Endothelial cell of hepatic sinusoid (primary cell): ENCODE measurements around the gene CDH13.

ENCODE experiments used
- in situ Hi-C: cut with HindIII; loops from 2 replicates; pipeline ENCODE4 v1.10.0; 2017; ENCODE audit warnings: low sequenced_read_pairs

CDH13 gene

DNA sequence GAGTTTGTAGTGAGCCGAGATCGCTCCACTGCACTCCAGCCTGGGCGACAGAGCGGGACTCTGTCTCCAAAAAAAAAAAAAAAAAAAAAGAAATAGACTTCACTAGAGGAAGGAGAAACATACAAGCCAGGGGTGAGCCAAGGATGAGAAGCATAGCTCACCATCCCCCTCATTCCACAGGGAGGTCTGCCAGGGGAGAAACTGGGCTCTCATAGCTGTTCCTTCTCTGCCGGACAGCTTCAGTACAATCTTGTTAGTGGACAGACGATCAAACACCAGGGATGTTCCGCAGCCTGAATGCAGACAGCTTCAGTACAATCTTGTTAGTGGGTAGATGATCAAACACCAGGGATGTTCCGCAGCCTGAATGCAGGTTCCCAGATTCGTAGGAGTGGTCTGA, 509.6 kb downstream of the CDH13 start:
- in situ Hi-C loops, result no loop called here

DNA sequence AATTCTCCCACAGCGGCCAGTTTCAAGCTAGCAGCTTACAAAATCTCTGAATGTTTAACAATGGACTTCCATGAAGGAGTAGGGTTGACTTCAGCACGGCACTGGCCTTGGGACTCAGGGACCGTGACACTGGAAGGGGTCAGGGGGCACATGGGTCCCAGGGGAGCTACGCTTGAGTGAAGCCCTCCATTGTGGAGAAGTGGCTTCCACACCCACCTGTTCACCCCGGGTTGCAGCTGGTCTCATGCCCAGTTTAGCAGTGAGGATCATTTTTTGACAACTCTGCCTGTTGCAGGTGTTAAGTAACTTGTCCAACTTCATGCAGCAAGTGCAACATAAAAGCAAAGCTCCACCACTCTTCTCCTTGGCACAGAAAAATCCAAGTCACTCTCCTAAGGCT, 510.2 kb downstream of the CDH13 start:
- in situ Hi-C loops, result no loop called here

DNA sequence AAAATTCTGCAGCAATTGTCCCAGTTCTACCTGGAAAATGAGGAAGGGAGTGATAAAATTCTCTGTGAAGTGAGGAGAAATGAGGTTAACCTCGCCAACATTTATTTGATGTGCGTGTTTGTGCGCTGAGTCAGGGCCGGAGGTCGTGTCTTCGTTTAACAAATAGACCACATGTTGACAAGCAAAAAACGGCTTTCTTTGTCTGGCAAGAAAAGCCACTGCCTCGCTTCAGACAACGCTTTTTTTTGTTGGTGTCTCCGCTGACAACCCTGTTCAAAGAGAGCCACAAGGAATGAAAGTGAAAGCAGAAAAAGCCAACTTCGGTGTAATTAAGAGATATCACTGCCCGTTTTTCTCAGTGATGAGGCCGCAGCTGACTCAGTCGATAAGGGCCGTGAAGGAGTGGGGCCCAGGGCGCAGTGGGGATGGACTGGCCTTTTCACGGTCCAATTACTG, 510.6 kb downstream of the CDH13 start:
- in situ Hi-C loops, result no loop called here

DNA sequence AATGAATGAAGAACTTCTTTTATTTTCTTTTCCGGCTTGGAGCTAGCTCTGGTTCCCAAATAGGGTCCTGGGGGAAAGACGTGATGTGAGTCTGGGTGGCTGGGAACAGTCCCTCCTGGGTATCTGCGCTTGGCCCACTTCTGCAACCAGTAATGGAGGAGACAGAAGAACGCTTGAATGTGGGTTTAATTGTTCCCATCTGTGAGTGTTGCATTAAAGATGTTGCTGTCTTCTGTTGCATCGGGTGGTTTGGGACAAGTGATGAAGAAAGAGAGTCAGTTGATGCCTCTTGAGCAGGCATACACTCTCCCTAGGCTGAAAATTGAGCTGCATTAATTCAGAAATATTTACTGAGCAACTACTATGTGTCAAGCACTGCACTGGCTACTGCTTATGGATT, 511.1 kb downstream of the CDH13 start:
- in situ Hi-C loops, result no loop called here

DNA sequence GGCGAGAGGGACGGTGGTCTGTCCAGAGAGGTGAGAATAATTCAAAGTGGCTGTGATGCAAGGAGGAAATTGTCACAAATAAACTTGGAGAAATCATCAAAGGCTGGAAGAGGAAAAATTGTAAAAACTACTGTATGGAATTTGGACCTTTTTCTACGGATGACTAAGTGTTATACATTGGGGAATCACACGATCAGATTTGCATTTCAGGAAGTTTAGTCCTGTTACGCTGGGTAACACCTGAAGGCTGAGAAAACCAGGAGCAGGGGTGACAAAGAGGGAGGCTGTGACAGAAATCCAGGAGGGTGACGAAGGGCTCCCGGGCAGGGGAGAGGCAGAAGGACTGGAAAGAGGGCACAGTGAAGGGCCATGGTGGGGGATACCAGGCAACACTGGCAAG, 511.7 kb downstream of the CDH13 start:
- in situ Hi-C loops, result no loop called here

DNA sequence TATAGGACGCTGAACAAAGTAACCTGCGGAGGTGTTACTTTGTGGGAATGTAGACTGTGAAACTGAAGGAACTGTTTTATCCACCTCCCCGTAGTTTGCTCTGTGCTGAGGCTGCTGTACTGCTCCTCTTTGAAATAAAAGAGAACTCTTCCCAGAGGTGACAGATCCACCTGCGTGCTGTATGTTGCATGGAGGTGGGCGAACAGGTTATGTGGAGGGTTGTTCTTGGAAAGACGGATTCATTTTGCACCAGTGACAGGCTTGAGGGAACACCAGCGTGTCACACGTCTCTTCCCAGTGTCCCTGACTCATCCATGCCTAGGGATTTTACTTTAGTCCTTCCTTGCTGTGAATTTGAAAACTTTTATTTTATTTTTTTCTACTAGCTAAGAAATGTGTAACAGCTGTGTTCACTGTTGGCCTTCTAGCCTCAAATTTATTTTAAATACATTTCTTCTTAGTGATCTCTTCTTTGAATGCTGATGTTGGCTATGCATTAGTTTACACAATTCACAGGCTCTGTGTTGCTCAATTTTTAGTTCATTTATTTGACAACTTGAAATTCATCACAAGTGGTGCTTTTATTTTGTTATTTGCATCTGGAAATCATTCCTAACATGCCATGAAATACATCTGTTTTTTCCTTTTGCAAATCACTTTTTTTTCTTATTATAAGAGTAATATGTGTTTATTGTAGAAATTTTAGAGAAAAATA, 512.4 kb downstream of the CDH13 start:
- in situ Hi-C loops, result no loop called here

DNA sequence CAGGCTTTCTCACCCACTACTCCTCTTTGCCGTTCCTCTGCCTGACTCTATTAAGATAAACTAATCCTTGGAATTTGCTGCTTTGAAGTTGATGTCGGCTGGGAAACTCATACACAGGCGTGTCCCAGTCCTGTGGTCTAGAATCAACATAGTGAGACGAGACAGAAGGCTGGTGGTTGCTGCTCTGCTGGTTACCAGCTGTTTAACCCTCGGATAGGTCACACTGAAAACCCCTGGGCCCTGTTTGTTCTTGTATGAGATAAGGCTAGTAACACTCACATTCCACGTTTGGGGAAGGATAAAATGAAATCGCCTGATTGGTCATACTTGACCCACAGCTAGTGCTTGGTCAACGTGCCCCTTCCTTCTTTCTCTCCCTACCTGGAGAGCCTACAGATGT, 517.0 kb downstream of the CDH13 start:
- in situ Hi-C loops, result no loop called here

DNA sequence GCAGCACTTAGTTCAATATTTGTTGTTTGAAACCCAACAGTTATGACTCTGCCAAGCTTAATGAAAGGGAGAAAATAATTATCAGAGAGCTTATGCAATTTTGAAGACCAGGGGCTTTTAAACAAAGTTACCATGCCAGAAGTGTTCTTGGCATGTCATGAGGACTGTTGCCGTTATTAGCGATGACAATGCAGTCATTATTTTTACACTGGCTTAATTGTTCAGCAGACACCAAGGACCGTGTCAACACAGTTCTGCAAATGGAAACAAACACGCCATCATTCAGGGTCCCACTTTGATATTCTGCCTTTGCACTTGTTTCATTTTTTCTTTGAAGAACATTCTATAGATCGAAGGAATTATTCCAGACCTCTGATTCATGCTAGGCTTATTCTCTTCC, 518.5 kb downstream of the CDH13 start:
- in situ Hi-C loops, result no loop called here

DNA sequence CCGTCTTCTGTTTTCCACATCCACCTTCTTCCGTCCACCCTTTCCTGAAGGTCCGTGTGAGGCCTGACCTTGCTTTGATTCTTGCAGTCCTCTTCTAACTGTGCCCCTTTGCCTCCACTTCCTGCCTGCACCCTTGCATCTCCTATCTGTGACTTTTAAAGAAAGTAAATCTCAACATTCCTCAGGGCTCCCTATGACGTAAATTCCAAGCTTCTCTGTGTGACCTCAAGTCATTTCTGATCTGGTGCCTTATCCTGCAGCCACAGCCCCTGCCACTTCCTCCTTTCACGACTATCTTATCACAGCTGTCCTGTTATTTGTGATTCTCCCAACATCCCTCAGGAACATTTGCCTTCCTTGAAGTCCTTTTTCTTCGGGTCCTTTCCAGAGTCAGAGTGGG, 520.5 kb downstream of the CDH13 start:
- in situ Hi-C loops, result no loop called here

DNA sequence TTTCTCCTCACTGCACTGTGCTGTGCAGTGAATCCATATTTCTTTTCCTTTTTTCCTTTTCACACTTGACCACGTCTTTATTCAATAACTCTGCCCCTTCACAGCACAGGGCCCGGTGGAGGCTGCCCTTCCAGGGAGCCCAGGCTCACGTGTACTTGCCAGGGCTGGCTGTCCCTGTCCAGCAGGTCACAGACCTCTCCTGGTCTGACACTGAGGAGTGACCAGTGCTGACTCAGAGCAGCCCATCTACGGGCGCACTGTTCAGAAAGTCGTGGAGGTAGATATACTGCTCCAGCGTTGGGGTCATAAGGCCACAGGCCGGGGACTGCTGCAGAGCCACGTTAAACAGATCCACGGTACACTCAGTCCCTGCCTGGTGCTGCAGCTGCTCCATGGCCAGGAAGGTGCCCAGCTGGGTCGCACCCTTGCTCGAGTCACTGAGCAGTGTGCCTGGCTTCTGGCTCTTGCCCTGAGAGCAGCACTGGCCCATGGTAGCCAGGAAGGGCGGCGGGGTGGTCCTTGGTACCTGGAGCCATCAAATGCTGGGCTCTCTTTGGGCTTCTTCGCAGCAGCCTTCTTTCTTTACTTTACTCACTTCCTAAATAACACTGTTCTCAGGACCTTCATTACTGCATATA, 531.7 kb downstream of the CDH13 start:
- in situ Hi-C loops, result no loop called here

DNA sequence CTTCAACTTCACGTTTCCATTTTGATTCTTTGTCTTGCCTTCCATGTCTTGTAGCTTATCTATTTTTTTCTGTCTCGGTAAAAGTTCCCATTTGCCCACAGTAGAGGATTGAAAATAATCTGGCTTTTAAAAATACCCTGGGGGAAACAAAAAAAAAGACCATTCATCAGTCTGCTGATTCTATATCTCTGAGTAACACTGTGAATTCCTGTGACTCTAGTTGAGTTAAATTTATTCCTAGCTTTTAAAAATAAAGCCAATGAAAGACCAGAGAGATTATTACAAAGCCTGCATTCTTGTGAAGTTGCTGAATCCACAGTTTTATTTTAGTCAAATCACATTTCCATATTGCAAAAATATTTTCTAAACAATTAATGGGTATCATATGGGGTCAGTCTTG, 532.3 kb downstream of the CDH13 start:
- in situ Hi-C loops, result no loop called here

DNA sequence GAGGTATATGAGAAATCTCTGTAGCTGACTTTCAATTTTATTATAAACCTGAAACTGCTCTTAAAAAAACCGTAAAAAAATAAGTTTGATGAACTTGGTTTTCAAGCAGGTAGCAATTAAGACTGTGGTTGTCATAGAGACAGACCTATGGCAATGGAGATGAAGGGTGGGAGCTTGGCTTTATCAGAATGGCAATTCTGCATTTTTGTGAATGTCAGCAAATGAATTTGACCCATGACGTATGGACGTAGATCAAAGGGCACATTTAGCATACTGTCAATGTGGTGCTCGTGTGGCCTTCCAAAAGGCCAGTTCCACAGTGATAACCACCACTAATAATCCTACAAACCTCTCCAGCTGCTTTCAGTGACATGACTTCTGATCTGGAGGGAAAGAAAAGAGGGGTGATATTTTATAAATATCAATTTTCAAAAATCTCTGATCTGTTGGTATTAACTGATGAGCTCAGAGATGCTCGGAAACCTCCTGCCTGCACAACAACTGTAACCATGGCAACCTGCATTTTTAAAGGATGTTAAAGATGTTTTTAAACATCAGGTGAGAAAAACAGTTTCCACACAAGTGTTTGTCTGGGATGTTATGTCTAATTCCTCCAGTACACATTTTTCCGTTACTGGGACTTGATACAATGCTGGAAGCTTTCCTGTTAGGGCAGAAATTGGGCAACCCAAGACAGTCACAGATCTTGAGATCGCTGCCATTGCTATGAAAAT, 533.7 kb downstream of the CDH13 start:
- in situ Hi-C loops, result no loop called here

DNA sequence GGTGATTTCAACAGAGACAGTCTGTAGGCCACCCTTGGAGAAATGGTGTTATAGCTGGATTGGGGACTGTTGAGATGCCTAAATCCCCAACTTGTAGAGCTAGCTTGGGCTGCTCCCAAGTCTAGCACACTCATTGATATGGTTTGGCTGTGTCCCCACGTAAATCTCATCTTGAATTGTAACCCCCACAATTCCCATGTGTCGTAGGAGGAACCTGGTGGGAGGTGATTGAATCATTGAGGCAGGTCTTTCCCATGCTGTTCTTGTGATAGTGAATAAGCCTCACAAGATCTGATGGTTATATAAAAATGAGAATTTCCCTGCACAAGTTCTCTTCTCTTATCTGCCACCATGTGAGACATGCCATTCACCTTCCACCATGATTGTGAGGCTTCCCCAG, 536.0 kb downstream of the CDH13 start:
- in situ Hi-C loops, result no loop called here

DNA sequence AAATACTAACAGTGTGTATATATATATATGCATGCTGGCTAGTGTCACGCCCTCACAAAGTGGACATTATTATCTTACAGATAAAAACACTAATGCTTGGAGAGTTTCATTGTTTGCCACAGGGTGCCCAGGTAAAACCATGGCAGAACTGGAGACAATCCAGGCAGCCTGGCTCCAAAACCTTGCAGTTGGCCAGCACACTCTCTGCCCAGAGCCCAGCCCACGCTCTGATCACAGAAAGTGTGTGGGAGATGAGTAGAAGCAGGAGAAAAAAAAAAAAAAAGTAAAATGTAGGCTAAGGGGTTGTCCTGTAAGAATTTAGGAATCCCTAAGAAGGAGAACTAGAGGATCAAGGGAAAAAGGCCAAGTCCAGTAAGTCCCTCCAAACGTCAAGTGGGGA, 538.0 kb downstream of the CDH13 start:
- in situ Hi-C loops, result loop anchor here (5.0 kb wide), 1 partner anchor 37 kb away; no protein-coding TSS in a partner anchor

DNA sequence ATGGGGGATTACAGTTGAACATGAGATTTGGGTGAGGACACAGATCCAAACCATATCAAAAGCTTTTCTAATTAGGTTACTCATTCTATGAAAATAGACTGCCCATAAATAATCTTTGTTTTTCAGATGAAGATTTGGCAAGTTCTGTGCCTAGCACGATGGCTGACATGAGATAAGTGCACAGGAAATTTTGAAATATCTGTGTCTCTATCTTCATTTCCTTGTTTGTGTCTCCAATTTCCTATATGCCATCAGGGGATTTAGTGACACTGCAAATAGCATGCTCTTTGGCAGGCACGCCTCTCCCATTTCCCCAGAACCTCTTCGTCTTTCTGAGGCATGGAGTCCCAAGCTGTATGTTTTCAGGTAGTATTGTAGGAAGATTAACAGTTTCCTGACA, 544.6 kb downstream of the CDH13 start:
- in situ Hi-C loops, result no loop called here

DNA sequence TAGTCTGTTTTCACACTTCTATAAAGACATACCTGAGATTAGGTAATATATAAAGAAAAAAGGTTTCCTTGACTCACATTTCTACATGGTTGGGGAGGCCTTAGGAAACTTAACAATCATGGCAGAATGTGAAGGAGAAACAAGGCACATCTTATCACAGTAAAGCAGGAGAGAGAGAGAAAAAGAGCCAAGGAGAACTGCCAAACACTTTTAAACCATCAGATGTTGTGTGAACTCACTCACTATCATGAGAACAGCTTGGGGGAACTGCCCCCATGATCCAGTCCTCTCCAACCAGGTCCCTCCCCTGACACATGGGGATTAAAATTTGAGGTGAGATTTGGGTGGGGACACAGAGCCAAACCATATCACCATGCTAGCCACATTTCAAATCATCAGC, 547.9 kb downstream of the CDH13 start:
- in situ Hi-C loops, result no loop called here

DNA sequence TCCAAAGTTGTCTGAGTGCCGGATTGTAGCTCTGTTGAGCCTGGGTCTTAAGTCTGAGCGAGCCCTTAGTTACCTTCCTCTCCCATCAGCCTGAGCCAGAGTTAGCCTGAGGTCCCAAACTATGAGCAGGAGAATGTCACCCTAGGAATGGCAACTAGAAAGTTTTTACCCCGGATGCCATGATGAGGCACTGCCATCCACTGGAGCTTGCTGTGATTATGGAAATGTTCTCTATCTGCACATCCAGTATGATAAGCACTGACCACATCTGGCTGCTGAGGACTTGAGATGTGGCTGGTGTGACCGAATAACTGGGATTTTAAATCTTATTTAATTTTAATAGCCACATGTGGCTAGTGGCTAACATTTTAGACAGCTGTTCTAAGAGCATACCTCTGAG, 550.0 kb downstream of the CDH13 start:
- in situ Hi-C loops, result no loop called here

DNA sequence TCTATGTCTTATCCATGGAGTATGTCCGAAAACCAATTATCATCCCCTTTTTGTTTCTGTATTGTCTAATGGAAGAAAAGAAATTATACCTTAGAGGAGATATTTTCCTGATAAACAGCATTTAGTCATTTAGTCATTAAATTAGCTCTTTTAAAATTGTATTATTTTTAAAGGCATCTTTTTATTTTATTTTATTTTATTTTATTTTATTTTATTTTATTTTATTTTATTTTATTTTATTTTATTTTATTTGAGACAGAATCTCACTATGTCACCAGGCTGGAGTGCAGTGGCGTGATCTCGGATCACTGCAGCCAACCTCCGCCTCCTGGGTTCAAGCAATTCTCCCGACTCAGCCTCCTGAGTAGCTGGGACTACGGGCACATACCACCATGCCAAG, 559.1 kb downstream of the CDH13 start:
- in situ Hi-C loops, result no loop called here

DNA sequence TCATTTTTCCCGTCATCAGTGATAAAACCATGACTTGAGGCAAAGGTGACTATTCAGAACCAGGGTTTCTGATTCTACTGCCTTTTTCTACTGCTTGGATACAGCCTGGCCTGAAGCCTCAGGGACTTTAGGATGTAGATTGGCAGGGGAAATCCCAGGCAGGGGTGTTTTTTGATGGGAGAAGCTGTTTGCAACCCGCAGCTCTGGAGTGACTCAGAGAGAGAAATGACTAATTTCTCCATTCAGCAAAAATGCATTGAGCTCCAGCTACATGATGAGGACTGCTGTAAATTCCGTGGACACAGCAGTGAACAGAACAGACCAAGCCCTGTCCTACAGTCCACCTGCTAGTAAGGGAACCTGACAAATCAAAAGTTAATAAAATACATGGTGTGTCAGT, 560.6 kb downstream of the CDH13 start:
- in situ Hi-C loops, result no loop called here

DNA sequence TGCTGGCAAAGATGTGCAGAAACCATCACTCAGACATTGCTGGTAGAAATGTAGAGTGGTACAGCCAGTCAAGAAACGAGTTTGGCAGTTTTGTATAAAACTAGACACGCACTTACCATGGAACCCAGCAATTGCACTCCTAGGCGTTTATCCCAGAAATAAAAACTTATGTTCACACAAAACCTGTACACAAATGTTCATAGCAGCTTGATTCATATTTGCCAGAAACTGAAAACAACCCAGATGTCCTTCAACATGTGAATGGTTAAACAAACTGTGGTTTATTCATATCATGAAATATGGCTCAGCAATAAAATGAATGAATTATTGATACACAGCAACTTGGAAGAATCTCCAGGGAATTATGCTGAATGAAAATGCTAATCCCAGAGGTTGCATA, 570.0 kb downstream of the CDH13 start:
- in situ Hi-C loops, result no loop called here

DNA sequence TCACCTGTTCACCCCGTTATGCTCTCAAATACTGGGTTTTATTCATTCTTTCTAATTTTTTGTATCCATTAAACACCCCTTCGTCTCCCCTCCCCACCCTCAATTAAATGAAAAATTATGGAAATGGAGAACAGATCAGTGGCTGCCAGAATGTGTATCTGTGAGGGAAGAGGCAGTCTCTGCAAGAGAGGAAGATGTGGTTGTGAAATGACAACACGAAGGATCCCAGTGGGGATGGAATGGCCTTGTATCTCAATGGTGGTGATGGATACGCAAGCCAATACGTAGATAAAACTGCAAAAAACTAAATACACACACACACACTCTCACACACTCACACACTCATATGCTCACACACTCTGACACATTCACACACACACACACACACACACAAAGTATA, 570.7 kb downstream of the CDH13 start:
- in situ Hi-C loops, result no loop called here

DNA sequence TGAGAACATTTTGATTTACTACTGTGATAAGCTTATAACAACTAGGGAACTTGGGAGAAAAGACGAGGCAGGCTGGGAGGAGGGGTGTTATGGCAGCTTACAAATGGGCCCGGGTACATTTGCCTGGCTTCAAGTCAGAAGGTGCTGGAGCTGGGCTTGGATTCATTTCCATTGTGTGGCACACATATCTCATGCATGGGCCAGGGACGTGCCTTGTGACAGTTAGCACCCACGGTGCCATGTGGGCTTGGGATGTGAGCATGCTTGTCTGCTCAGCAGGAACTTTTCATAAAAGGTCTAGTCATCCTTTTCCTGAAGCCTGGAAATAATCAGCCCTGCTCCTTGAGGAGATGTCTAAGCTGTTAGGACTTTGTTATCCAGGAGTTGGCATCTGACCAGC, 572.2 kb downstream of the CDH13 start:
- in situ Hi-C loops, result no loop called here
